ENCODE results near the gene PLCB3. TPM values are rescaled to one million over a fixed set of nuclear protein-coding genes. Genes with fewer than 3 reads are reported as not detected.

PLCB3 gene
- polyA plus RNA-seq, 5 donors = 15.7 to 25.9 (median 18.7) TPM

- DNase-seq = no peak
These were observed 2.3 kb upstream of the PLCB3 start for GRCh38 chr11:64249038-64249437.

- no peak for DNase-seq
These were observed 1.5 kb upstream of the PLCB3 start for GRCh38 chr11:64249563-64250414.

GRCh38 chr11:64250415-64251015 lies 815 bp upstream of the PLCB3 start:
- no peak for DNase-seq

DNA sequence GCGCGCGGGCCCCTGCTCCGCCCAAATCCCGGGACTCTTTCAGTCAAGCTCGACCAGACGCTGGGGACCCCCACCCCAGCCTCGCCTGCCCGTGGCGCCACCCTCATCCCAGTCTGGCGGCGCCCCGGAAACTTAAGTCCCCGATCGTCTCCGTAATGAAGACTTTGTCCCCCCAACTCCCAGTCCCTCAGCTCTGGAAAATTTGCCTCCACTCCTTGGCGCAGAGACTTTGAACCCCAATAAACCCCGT lies 348 bp downstream of the PLCB3 start:
- no peak for DNase-seq

DNA sequence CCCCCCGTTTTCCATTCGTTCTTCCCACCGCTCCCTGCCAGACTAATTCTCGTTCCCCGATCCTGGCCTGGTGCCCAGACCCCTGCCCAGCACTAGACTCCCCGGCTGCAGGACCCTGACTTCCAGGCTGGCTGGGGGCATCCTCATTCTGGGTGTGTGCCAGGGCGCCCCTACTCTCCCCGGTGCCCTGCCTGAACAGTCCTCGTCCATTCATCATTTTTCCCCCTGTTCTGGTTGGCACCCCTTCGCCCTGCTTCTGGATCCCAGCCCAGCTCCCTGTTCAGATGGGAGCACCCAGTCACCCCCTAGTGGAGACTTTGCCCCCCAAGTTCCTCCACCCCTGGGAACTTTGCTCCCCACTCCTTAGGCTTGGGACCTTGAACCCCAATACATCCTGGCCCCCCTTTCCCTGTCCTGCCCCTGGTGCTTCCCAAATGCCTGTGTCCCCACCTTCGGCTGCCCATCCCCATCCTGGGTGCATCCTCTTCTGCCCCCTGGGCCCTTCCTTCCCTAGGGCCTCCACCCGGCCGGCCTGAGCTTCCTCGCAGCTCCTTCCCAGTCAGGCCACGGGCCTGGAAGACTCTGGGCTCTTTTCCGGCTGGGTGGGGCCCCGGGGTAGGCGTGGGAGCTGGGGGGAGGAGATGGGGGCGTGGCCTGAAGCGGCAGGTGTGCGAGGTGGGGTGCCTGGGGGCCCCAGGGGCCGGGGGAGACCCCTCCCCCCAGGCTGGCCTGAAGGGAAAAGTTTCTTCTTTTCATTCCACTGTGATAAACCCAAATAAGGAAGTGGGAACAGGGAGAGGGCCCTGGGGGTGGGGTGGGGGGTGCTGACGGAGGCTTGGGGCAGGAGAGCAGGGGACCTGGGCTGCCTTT lies 908 bp downstream of the PLCB3 start:
- no peak for DNase-seq

GRCh38 chr11:64253043-64253442 lies 1.7 kb downstream of the PLCB3 start:
- DNase-seq = no peak

GRCh38 chr11:64253481-64253880 lies 2.2 kb downstream of the PLCB3 start:
- no peak for DNase-seq

GRCh38 chr11:64254326-64254725 lies 3.0 kb downstream of the PLCB3 start:
- no peak for DNase-seq

GRCh38 chr11:64255135-64256128 lies 4.1 kb downstream of the PLCB3 start:
- no peak for DNase-seq

- DNase-seq = no peak
These were observed 5.0 kb downstream of the PLCB3 start for GRCh38 chr11:64256300-64256699.

DNA sequence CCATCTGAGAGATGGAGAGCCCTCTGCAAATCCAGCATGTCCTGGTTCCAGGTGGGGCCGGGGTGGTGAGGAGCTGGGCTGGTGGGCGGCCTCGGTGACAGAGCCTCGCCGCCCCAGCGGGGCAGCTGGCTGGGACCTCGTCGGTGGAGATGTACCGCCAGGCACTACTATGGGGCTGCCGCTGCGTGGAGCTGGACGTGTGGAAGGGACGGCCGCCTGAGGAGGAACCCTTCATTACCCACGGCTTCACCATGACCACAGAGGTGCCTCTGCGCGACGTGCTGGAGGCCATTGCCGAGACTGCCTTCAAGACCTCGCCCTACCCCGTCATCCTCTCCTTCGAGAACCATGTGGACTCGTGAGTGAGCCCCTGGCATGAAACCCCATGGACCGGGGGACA lies 7.0 kb downstream of the PLCB3 start:
- DNase-seq = no peak

GRCh38 chr11:64258946-64259532 lies 7.7 kb downstream of the PLCB3 start:
- DNase-seq = no peak

- no peak for DNase-seq
These were observed 8.3 kb downstream of the PLCB3 start for GRCh38 chr11:64259533-64260067.

DNA sequence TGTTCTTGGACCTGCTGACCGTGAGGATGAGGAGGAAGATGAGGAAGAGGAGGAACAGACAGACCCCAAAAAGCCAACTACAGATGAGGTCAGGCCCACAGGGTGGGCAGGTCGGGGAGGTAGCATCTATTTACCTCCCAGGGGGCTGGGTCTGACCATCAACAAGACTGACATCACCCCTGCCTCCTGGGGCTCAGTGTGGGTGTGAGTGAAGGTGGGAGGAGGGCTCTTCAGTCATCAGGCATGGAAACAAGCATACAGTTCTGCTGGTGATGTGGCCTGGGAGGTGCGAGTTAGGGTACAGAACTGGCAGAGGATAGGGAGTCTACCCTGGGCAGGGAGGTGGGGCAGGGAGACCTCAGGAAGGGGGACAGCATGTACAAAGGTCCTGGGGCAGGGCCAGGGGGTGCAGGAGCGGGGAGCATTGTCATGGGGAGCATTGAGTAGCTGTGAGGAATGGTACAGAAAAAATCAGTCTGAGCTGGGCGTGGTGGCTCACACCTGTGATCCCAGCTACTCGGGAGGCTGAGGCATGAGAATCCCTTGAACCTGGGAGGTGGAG lies 8.9 kb downstream of the PLCB3 start:
- DNase-seq = no peak

DNA sequence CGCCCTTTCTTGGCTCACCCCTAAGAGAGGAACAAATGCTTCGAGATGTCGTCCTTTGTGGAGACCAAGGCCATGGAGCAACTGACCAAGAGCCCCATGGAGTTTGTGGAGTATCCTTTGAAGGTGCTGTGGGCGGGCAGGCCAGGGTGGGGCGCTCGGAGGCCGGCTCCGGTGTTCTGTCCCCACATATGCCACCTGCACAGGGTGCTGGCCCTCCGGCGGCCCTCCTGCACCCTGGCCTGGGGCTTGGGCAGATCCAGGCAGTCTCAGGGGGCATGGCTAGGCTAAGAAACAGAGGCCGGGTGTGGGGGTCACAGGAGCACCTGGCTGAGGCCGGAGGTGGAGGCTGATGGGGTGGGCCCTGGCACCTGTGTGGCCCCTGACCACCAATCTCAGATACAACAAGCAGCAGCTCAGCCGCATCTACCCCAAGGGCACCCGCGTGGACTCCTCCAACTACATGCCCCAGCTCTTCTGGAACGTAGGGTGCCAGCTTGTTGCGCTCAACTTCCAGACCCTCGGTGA lies 10.3 kb downstream of the PLCB3 start:
- DNase-seq = no peak

- DNase-seq = no peak
These were observed 11.1 kb downstream of the PLCB3 start for GRCh38 chr11:64262271-64263002.

DNA sequence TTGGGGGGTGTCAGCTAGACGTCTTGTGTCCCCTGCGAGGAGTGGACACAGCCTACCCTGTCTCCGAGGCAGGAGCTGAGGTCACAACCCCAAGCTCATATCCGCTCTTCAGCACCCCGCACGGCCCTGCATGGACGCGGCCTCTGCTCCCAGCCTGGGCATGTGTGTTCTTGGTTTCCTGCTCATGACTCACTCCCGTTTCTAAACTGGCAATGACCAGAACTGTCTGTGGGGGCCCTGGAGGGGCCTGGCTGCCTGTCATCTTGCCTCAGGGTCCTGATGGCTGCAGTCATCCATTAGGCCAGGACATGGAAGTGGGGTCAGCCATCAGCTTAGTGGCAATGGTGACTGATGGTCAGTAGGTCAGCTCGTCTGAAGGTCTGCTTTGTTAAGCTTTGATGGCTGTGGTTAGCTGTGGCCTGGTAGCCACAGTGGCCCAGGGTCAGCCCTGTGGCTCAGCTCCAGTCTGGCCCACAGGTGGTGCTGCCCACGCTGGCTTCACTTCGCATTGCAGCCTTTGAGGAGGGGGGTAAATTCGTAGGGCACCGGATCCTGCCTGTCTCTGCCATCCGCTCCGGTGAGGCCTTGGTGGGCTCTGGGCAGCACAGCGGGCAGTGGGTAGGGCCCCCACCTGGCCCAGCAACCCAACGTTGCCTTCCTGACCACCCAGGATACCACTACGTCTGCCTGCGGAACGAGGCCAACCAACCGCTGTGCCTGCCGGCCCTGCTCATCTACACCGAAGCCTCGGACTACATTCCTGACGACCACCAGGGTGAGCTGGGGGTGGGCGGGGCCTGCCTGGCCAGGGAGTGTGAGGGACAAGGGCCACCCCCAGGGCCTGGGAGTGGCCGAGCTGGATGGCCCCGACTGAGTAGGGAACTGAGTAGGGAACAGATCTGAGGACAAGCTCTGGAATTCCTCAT lies 12.0 kb downstream of the PLCB3 start:
- no peak for DNase-seq

DNA sequence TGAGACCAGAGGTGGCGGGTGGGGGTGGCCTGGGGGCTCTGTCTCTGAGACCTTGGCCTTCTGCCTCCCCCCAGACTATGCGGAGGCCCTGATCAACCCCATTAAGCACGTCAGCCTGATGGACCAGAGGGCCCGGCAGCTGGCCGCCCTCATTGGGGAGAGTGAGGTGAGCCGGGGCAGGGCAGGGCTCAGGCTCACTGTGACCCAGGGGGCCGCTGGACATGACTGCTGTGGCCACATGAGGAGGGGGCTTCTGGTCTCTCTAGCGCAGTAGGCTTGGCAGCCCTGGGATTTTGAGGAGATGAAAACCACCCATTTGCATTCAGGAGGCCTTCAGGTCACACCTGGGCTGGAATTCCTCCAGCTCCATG lies 12.6 kb downstream of the PLCB3 start:
- DNase-seq = no peak
